T1000 (cell line): ENCODE data around the gene SNX17.

ENCODE experiments used
- DNase-seq: peaks from one replicate; lab custom pipeline; 2025; ENCODE audit warnings: mixed read lengths; lab: John Stamatoyannopoulos, UW

Gene SNX17

GRCh38 chr2:27369471-27370025 lies 868 bp upstream of the SNX17 start:
- DNase-seq = no peak

DNA sequence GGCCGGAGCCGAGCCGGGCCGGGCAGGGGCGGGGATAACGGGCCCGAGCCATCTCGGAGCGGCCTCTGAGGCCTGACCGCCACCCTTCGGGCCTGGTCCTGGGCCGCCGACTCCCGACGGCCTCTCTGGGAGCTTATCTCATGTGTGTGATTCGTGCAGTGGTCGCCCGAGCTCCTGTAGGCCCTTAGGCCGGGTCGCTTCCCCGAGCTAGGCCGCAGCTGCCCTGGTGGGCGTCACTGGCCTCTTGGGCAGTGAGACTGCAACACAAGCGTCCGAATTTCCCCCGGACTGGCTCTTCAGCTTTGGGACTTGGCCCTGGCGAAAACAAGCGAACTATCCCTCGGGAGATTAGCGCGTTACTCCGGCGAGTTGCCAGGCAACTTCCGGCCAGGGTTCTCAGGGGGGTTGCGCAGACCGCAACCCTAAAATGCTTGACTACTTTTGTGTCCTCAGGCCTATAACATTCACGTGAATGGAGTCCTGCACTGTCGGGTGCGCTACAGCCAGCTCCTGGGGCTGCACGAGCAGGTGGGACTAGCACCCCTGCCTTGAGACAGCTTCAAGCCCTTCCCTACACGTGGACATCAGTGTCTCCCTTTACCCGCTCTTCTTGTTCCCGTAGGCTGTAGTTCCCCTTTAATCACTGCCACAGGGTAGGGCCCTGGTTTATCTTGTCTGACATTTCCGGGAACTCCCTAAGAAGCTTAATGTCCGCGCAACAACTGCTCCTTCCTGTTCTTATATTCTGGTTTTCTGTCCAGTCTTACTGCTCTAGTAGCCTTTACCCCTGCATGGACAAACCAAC lies 602 bp downstream of the SNX17 start:
- no peak for DNase-seq

DNA sequence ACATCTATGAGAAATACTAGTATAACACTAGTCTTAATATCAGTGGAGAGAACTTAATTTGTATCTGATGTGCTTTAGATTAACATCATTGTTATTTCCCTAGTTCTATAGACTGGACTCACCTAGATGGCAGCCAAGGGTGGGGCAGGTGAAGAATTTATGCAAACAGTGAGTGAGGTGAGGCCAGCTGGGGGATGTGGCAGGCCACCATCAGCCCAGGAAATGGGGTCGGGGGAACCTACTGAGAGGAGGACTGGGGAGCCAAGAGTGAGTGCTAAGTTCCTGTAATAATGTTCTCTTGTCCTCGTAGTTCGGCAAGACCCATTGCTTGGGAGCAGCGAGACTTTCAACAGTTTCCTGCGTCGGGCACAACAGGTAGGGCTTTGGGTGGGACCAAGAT lies 2.5 kb downstream of the SNX17 start:
- DNase-seq = no peak

DNA sequence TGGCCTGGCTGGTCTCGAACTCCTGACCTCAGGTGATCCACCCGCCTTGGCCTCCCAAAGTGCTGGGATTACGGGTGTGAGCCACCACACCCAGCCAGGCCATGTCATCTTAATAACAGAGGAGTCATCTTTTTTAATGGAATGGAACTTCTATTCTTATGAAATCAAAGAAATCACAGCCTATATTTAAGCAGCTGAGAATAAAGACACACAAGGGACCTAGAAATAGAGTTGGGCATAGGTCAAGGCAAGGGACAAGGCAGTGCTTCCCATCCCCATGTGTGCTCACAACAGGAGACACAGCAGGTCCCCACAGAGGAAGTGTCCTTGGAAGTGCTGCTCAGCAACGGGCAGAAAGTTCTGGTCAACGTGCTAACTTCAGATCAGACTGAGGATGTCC lies 3.2 kb downstream of the SNX17 start:
- DNase-seq = no peak

DNA sequence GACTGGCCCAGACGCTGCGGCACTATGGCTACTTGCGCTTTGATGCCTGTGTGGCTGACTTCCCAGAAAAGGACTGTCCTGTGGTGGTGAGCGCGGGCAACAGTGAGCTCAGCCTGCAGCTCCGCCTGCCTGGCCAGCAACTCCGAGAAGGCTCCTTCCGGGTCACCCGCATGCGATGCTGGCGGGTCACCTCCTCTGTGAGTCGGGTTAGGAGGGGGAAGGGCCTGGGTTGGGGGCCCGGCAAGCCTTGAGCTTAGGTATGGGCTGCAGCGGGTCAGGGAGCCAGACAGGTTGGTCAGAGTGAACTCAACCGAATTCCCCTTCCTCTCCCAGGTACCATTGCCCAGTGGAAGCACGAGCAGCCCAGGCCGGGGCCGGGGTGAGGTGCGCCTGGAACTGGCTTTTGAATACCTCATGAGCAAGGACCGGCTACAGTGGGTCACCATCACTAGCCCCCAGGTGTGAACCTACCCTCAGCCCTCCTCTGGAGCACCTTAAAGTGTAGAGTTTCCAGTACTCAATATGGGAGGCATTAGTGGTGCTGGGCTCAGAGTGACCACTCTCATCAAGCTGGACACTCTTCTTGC lies 5.2 kb downstream of the SNX17 start:
- DNase-seq = no peak

- DNase-seq = no peak
Measured at GRCh38 chr2:27376151-27376865, 5.9 kb downstream of the SNX17 start.

DNA sequence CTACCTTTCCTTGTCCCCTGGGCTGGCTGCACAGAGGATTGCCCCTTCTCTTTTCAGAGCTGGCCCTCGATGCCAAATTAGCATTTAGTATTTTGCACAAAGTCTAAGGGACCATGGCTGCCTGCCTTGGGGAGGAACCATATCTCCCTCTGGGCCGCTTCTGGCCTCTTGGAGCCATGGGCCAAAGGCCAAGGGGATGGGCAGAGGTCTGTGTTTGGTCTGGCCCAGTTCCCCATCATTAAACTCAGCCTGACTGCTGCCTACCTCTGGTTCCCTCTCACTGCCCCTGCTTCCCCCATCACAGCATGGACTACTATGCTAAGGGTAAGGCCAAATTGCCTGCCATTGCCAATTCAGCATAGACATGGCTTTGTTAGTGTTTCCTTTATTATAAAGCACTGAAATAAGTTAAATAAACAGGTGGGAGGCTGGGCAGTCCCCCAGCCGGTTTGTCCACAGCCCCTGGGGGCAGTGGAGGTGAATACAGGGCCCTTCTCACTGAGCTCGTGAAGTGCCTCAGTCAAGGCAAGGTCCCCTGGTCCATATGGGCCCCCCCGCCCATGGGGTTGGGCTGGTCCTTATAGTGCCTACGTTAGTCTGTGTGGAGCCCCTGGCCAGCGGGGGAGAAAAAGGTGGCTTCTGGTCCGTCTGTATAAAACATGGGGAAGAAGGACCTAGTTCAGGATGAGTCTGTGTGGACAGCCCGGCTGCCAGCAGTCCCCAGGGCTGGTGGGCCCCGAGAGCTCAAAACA lies 6.6 kb downstream of the SNX17 start:
- no peak for DNase-seq

DNA sequence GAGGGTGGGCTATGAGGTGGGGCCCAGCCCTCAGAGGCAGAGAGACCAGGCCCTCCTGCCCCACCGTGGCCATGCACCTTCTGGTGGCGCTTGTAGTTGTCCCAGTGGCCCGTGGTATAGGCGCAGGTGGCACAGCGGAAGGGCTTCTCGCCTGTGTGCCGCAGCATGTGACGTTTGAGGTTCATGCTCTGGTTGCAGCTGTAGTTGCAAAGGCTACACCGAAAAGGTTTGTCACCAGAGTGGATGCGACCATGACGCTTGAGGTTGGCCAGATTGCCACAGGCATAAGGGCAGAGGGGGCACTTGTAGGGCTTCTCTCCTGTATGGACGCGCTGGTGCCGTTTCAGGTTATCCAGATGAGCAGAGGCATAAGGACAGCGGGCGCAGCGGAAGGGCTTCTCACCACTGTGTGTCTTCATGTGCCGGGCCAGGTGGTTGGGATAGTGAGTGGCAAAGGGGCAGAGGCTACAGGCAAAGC lies 7.2 kb downstream of the SNX17 start:
- DNase-seq = no peak

DNA sequence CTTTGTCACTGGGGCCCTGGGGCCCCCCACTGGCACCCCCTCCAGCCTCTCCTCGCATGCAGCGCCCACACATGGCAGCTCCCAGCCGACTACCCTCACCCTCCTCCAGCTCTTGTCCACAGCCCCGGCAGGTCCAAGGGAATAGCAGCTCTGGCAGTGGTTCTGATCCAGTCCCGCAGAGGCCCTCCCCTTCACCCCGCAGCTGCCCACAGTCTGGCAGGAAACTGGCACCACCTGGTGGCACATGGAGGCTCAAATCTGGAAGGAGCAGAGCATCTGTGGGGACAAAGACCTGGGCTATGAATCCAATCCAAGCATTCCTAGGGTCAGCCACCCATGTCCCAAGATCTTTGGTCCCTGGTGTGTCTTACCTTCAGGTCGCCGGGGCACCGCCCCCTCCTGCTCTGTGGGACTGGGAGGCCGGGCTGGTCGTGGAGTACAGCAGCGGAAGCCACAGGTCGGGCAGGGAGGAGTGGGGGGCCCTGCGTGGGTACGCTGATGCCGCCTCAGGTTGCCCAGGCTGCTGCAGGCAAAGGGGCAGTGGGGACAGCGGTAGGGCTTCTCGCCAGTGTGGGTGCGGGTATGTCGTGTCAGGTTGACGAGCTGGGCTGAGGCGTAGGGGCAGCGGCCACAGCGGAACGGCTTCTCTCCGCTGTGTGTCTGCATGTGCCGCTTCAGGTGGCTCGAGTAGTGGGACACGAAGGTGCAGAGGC lies 7.8 kb downstream of the SNX17 start:
- DNase-seq = peak; percentile 4

GRCh38 chr2:27378809-27379290 lies 8.4 kb downstream of the SNX17 start:
- DNase-seq = no peak

GRCh38 chr2:27379383-27379835 lies 9.0 kb downstream of the SNX17 start:
- no peak for DNase-seq

DNA sequence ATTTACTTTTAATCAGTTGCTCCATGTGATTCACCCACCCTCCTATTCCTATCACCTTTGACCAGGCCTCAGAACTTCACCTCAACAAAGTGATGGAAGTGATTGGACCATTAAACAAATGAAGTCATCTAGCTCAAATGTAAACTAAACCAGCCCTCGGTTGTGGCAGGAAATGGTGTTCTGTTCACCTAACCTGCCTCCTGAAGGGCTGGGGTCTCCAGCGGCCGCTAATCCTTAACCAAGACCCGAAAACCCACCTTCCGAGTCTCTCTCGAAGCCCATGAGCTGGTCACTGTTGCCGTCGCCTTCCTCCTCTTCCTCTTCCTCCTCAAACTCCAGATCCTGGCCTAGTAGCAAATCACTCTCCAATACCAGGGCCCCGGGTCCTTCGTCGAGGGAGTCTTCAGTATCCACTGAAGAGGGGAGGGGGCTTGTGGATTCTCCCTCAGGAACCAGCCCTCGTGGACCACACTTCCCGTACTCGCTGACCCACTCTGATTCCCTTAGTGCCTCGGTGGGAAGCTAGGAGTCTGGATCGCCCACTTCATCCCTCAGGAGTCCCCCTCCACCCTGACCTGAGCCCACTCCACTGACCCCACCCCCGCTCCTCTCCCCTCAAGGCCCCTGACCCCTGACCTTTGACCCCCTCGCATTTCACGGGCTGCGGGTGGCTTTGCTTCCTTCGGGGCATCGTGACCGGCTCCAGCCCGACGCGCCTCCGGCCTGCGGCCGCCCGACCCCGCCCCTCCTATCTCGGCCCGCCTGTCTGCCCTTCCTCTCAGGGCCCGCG lies 9.6 kb downstream of the SNX17 start:
- no peak for DNase-seq

GRCh38 chr2:27380626-27381545 lies 10.5 kb downstream of the SNX17 start, which contains the start of gene ZNF513:
Gene ZNF513, minus strand, starts transcription at chr2:27380734. Its CDS starts 208 bp downstream, at chr2:27380526.
- DNase-seq = peak; percentile 75

DNA sequence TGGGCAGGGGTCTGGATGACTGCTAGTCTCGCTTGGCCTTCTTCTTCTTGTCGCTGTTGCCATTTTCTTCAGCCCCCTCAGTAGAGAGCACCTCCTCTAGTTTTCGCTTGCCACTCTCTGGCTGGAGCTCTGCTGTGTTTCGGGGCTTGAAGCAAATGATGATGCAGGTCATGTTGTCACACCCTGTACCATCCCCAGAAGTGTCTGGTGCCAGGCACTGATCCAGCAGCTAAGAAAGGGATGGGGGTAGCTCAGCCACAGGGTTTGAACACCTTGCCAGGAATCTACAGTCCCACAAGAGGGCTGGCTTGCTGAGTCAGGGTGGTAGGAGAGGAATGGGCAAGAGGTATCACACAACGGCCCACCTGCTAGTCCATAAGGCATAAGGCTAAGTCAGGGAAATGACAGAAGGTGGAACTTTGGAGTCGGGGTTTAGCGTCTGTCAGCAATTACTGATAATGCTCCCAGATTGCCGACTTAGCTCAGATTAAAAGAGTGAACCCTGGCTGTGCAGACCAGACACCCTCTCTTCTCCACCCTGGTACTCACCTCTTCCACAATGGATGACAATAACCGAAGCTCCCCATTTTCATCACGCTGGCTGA lies 11.3 kb downstream of the SNX17 start:
- no peak for DNase-seq

- DNase-seq = no peak
Measured at GRCh38 chr2:27390822-27391679, 20.6 kb downstream of the SNX17 start.

DNA sequence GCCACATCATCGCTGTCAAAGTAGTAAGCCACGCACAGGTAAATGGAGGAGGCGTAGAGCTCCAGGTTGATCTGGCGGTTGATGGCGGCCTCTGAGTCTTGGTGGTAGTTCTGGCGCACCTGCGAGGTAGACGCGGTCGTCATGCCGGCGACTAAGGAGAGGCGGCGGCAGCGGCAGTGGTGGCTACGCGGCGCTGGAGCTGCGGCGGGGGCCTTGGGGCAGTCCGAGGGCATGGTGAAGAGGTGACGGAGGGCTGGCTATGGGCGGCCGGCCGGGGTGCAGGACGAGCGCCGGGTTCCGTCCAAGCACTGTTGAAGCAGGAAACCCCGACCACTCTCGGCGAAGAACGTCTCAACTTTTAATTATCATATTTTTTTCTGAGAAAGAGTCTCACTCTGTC lies 22.8 kb downstream of the SNX17 start:
- no peak for DNase-seq

DNA sequence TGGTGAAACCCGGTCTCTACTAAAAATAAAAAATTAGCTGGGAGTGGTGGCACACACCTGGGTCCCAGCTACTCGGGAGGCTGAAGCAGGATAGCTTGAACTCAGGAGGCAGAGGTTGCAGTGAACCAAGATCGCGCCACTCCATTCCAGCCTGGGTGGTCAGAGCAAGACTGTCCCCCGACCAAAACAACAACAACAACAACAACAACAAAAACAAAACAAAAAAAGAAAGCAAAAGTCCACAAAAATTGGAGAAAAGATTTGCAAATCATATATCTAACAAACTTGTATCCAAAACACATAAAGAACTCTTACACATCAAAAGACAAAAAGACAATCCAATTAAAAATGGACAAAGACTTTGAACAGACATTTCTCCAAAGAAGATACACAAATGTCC lies 28.5 kb downstream of the SNX17 start:
- no peak for DNase-seq
